ENCODE measurements around the gene PRDM8.

DNA sequence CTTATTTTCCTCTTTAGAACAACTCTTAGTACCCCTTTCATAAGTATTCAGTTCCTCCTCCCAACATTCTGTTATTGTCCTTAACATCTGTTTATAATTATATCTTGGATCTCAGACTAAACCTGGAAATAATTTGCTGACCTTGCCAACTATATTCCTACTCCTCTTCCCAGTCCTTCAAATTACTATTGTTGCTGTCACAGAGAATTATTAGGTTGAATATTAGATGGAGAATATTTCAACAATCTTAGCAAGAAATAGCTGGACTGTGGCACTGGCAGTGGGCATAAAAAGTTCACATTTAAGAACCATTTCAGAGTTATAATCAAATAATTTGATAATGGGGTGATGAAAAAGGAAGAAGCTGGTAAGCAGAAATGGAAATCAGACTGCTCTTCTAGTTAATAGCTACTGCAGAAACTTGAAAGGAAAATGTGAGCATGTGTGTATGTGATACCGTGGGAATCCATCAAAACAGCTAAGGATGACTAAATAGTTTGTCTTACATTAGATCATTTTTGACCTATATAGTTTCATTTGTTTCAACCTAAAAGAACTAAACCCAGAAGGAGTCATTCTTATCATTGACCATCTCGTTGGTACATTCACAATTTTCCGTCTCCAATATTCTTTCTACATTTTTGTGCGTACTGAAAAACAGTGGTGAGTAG, 43.3 kb upstream of the PRDM8 start:
- no peak for TF ChIP-seq EZH2 (IDR thresholded peaks at IDR 0.05; ENCODE audit: insufficient read depth, poor library complexity, severe bottlenecking)
- no peak for TF ChIP-seq EZH2phosphoT487 (IDR thresholded peaks at IDR 0.05; ENCODE audit: insufficient read depth, low read depth)

Measured in GM23248 (cell line).